PFSK-1 (cell line): Measurements from ENCODE around the gene CRBN.

ENCODE experiments used
- POLR2AphosphoS5 ChIP-seq: IDR thresholded peaks from 2 replicates; pipeline ENCODE4 v1.6.1; 2012; ENCODE audit warnings: low read depth, mild to moderate bottlenecking, control low read depth, low read length, moderate library complexity
- REST ChIP-seq, 2 experiments: IDR thresholded peaks; 2 replicates each; pipeline versions ENCODE4 v1.6.1 to v1.8.0; 2011 to 2012; ENCODE audit warnings: low read depth in 2 of 2, low read length in 2 of 2, control low read depth in 1 of 2, inconsistent platforms in 1 of 2, mild to moderate bottlenecking in 1 of 2, moderate library complexity in 1 of 2; ENCODE audit not compliant: insufficient read depth in 1 of 2
- SIN3A ChIP-seq: IDR thresholded peaks from 2 replicates; pipeline ENCODE4 v1.6.1; 2012; ENCODE audit warnings: mild to moderate bottlenecking, low read length, moderate library complexity, borderline replicate concordance; ENCODE audit not compliant: insufficient read depth
- TAF1 ChIP-seq: IDR thresholded peaks from 2 replicates; pipeline ENCODE4 v1.6.1; 2012; ENCODE audit warnings: low read length, control low read depth, borderline replicate concordance; ENCODE audit not compliant: insufficient read depth

- no peak for TF ChIP-seq POLR2AphosphoS5
- TF ChIP-seq REST (IDR thresholded peaks at IDR 0.05; ENCODE audit: insufficient read depth in 1 of 2, low read depth in 2 of 2, low read length in 2 of 2): no peak
- no peak for TF ChIP-seq SIN3A
- no peak for TF ChIP-seq TAF1
These were observed 15.4 kb upstream of the CRBN start for GRCh38 chr3:3194861-3195260.
